AG04449 (cell line): ENCODE results near the gene UBASH3B.

Experiments
- CTCF ChIA-PET: fragments of 350-600 bp; formaldehyde crosslinking; extraction: SDS; loops from one replicate; lab custom pipeline; 2021; ENCODE audit warnings: antibody characterized with exemption; lab: Yijun Ruan, JAX
- POLR2A ChIA-PET: fragments of 400-600, 350-600 bp; formaldehyde crosslinking; extraction: SDS; loops from one replicate; lab custom pipeline; 2020; ENCODE audit warnings: antibody characterized with exemption, inconsistent platforms; lab: Yijun Ruan, JAX
- DNase-seq: peaks from one replicate; pipeline ENCODE4 v3.0.0-alpha.2; 2010; ENCODE audit warnings: low read depth, low spot score
- H3K4me3 ChIP-seq: 2 replicates; pipeline ENCODE4 v1.5.1; 2011; ENCODE audit warnings: low read depth, mild to moderate bottlenecking, control low read depth, low read length
- TF ChIP-seq, protein P1 (sequence below): IDR thresholded peaks from one replicate; pipeline ENCODE4 v1.5.1; 2011; ENCODE audit warnings: mild to moderate bottlenecking, moderate library complexity, low read length, control low read depth, inconsistent platforms; ENCODE audit not compliant: insufficient read depth; ENCODE audit errors: missing control alignments

Gene UBASH3B

DNA sequence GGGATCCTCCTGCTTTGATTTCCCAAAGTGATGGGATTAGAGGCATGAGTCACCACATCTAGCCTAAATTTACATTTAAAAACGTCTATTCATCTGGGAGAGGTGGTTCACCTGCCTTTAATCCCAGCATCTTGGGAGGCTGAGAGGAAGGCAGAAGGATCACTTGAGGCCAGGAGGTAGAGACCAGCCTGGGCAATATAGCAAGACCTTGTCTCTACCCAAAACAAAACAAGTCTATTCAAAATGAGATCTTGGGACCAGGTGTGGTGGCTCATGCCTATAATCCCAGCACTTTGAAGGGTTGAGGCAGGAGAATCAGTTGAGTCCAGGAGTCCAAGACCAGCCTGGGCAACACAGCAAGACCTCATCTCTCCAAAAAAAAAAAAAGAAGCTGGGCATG is 4.9 kb upstream of the UBASH3B start:
- H3K4me3 ChIP-seq: no peak overlapping the region
- CTCF ChIA-PET: interaction anchor here (1.3 kb wide), 1 partner anchor 102 kb away, joined by 3 read pairs; no protein-coding TSS in a partner anchor
- DNase-seq: no peak
- TF ChIP-seq, protein P1, sequence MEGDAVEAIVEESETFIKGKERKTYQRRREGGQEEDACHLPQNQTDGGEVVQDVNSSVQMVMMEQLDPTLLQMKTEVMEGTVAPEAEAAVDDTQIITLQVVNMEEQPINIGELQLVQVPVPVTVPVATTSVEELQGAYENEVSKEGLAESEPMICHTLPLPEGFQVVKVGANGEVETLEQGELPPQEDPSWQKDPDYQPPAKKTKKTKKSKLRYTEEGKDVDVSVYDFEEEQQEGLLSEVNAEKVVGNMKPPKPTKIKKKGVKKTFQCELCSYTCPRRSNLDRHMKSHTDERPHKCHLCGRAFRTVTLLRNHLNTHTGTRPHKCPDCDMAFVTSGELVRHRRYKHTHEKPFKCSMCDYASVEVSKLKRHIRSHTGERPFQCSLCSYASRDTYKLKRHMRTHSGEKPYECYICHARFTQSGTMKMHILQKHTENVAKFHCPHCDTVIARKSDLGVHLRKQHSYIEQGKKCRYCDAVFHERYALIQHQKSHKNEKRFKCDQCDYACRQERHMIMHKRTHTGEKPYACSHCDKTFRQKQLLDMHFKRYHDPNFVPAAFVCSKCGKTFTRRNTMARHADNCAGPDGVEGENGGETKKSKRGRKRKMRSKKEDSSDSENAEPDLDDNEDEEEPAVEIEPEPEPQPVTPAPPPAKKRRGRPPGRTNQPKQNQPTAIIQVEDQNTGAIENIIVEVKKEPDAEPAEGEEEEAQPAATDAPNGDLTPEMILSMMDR: no peak
- POLR2A ChIA-PET: no interaction called here

DNA sequence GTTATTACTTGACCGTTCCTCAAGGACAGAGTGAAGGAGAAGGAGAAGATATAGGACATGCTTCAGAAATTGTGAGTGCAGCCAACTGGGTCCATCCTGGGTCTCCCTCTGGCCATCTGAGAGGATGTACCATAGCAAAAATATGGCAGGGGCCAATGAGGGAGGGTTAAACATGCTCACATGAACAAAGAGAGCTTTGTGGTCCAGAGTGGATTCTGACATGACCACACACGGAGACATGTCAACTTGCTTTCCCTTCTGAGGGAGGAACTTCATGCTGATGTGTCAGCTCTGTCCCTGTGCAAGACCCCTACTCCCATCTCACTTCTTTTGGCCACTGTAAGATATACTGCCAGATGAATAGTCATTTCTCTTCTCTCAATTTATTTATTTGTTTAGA is 3.0 kb upstream of the UBASH3B start:
- H3K4me3 ChIP-seq: no peak overlapping the region
- ChIA-PET CTCF (interaction anchor here (0.9 to 3.4 kb wide), 4 partner anchors 71 to 202 kb away, joined by 3 to 12 read pairs (median 8); no protein-coding TSS in a partner anchor), POLR2A (no interaction called here)
- DNase-seq: no peak
- TF ChIP-seq, protein P1: no peak

DNA sequence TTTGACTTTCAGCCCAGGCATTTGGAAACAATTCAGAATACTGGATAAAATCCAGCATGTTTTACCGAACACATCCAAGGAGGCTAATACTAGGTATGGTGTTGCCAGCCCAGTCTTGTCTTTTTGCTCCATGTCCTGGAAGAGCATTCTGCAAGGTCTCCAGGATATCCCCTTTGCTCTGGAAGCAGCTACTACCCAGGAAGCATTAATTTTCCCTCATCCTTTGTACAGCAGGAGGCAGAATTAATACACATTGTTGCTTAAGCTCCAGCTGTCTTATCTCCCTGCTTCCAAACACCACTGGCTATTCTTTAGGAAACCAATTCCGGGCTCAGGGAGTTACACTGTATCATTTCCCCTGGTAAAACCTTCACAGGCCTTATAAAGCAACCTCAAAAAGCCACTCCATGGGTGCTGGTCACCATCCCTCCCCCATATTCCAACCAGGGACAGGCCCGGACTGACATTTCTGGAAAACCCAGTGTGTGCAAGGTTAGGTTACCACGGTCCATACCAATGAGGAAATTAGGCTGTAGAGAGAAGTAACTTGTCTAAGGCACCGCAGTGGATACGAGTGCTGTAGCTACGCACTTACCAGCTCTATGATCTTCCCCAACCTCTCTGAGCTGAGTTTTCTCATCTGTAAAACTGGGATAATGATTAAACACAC is 1.5 kb upstream of the UBASH3B start:
- DNase-seq: no peak
- H3K4me3 ChIP-seq: no peak overlapping the region
- POLR2A ChIA-PET: no interaction called here
- TF ChIP-seq, protein P1: no peak
- CTCF ChIA-PET: interaction anchor here (0.6 to 3.4 kb wide), 4 partner anchors 9 to 200 kb away, joined by 3 to 12 read pairs (median 8); no protein-coding TSS in a partner anchor

DNA sequence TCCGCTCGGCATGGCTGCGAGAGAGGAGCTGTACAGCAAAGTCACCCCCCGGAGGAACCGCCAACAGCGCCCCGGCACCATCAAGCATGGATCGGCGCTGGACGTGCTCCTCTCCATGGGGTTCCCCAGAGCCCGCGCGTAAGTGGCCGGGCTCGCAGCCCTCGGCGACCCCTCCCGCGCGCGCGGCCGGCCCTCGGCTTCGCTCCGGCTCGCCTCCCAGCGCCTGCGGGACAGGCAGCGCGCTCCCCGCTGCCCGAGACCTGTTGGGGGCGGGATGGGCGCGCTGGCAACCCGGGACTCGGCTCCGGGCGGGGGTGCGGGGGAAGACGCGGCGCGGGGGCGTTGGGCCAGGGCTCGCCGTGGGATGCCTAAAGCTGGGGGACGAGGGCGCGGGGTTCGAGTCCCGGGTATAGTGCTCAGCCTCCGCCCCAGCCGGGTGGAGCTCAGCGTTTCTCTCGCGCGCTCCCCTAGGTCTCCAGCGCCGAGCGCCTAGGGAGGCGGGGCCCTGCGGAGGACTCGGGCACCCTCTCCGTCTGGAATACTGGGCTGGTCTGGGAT is 630 bp downstream of the UBASH3B start:
- TF ChIP-seq, protein P1: no peak
- ChIA-PET POLR2A (interaction anchor here (0.6 to 1.7 kb wide), 6 partner anchors 9 to 1466 kb away, joined by 3 to 8 read pairs (median 6); no protein-coding TSS in a partner anchor), CTCF (interaction anchor here (0.8 to 7.4 kb wide), 17 partner anchors 9 to 201 kb away, joined by 3 to 63 read pairs (median 3); no protein-coding TSS in a partner anchor)
- DNase-seq: no peak
- H3K4me3 ChIP-seq: peak overlapping the region; percentile 81

DNA sequence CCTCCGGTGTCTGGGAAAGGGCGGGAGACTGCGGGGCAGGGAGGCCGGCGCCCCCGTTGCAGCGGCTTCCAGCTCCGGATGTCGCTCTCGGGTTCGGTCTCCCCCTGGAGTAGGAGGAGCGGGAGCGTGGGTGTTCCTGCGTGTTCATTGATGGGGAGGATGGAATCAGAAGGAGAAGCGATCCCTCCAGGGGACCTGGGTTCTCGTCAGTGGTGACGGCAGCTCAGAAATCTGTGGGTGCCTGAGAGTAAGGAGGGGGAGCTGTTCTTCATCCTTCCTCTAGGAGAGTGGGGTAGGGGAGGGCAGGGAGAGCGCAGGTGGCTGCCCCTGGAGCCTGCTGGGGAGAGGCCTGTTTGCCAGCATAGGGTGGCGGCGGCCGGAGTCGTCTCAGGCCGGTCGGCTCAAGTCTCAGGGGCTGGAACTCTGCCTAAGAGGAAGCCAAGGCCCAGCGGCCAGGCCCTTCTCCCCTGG is 1.1 kb downstream of the UBASH3B start:
- ChIA-PET POLR2A (interaction anchor here (0.6 to 1.7 kb wide), 5 partner anchors 10 to 1466 kb away, joined by 3 to 8 read pairs (median 7); no protein-coding TSS in a partner anchor), CTCF (interaction anchor here (0.7 to 7.4 kb wide), 16 partner anchors 9 to 200 kb away, joined by 3 to 63 read pairs (median 3); no protein-coding TSS in a partner anchor)
- DNase-seq: no peak
- H3K4me3 ChIP-seq: peak overlapping the region; percentile 81
- TF ChIP-seq, protein P1: peak; percentile 3
